ENCODE measurements around the gene DES. TPM values are rescaled to one million over a fixed set of nuclear protein-coding genes. Genes with fewer than 3 reads are reported as not detected.

The DES gene
- total and polyA plus RNA-seq, 7 donors: 8,143 to 14,820 (median 13,727) TPM

DNA sequence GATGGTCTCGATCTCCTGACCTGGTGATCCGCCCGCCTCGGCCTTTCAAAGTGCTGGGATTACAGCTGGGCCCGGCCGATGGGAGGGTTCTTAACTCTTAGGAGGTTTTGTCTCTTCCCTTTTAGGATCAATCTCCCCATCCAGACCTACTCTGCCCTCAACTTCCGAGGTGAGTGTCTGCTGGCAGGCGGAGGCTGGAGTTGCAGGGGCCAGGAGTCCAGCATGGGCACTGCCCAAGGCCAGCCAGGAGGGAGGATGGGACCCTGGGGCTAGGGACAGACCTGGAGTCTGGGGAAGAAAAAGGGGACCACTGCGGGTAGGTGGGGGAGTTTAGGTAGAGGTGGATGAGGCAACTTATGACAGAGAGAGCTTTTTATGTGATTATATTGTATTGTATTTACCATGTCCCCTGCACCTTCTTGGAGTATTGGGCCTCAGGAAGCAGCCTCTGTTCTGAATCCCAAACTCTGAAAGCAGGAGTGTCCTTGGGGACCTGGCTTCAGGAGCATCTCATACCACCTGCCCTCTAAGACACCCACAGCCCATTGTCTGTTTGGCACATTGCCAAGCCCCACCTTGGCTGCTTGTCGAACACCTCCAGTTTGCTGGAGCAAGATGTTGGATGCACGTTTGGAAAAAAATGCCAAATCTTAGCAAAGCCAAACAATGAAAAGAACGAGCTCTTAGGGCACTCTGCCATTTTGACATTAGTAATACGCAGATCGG lies 5.6 kb downstream of the DES start:
- TF ChIP-seq CTCF (IDR thresholded peaks at IDR 0.05): no peak
- no peaks in the 10 kb centered on the region for H3K27me3 ChIP-seq (ENCODE audit: insufficient read depth in 3 of 3, low read length in 2 of 3)
- ATAC-seq: no peak
- peak in 1 of 2 donors; percentile 61 for DNase-seq
- no peaks in the 10 kb centered on the region for H3K9me3 ChIP-seq
- intact Hi-C loops (cut with DNase I): no loop called here
- 29 to 50% (median 40%) methylated on average over 13 to 14 of the region's 14 CpGs for WGBS, 3 donors
- H3K36me3 ChIP-seq (ENCODE audit: insufficient read depth in 1 of 2, low read depth in 1 of 2): peaks cover 0 to 84% of the 10 kb centered on the region in 2 donors
- peak overlapping the region; percentile 99 for H3K27ac ChIP-seq
- H3K4me3 ChIP-seq: peak overlapping the region; percentile 93
- H3K4me1 ChIP-seq: no peaks in the 10 kb centered on the region

- Histone ChIP-seq H3K27me3 (ENCODE audit: insufficient read depth in 3 of 3, low read length in 2 of 3) (no peaks in the 10 kb centered on the region), H3K36me3 (ENCODE audit: insufficient read depth in 1 of 2, low read depth in 1 of 2) (peaks cover 0 to 70% of the 10 kb centered on the region in 2 donors), H3K9me3 (no peaks in the 10 kb centered on the region), H3K27ac (peak overlapping the region; percentile 99), H3K4me1 (no peaks in the 10 kb centered on the region), H3K4me3 (peak overlapping the region; percentile 9)
- ATAC-seq (no peak), DNase-seq (peak in 1 of 2 donors; percentile 49)
- intact Hi-C loops (cut with DNase I): no loop called here
- WGBS, 3 donors: 75 to 87% (median 80%) methylated on average over 8 of the region's 8 CpGs
- TF ChIP-seq CTCF (IDR thresholded peaks at IDR 0.05): no peak
Measured at GRCh38 chr2:219425238-219426067, 7.3 kb downstream of the DES start.

DNA sequence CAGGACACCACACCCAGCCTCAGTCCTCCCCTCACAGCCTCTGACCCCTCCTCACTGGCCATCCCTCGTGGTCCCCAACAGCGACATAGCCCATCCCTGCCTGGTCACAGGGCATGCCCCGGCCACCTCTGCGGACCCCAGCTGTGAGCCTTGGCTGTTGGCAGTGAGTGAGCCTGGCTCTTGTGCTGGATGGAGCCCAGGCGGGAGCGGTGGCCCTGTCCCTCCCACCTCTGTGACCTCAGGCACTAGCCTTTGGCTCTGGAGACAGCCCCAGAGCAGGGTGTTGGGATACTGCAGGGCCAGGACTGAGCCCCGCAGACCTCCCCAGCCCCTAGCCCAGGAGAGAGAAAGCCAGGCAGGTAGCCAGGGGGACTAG lies 7.9 kb downstream of the DES start:
- ATAC-seq: no peak
- 51 to 61% (median 55%) methylated on average over 7 of the region's 7 CpGs for WGBS, 3 donors
- TF ChIP-seq CTCF (IDR thresholded peaks at IDR 0.05): no peak
- peak overlapping the region; percentile 99 for H3K27ac ChIP-seq
- H3K36me3 ChIP-seq (ENCODE audit: insufficient read depth in 1 of 2, low read depth in 1 of 2): peaks cover 0 to 64% of the 10 kb centered on the region in 2 donors
- H3K4me3 ChIP-seq: no peak overlapping the region
- intact Hi-C loops (cut with DNase I): no loop called here
- peak in 1 of 2 donors; percentile 54 for DNase-seq
- H3K4me1 ChIP-seq: peaks cover 2% of the 10 kb centered on the region
- no peaks in the 10 kb centered on the region for H3K27me3 ChIP-seq (ENCODE audit: insufficient read depth in 3 of 3, low read length in 2 of 3)
- H3K9me3 ChIP-seq: no peaks in the 10 kb centered on the region

GRCh38 chr2:219426534-219427136 lies 8.5 kb downstream of the DES start:
- H3K36me3 ChIP-seq (ENCODE audit: insufficient read depth in 1 of 2, low read depth in 1 of 2): peaks cover 0 to 58% of the 10 kb centered on the region in 2 donors
- DNase-seq: peak in 1 of 2 donors; percentile 63

More at GRCh38 chr2:219426534-219427136, 8.5 kb downstream of the DES start:
- 65 to 88% (median 67%) methylated on average over 6 to 7 of the region's 7 CpGs for WGBS, 3 donors
- intact Hi-C loops (cut with DNase I): no loop called here
- peaks cover 6% of the 10 kb centered on the region for H3K4me1 ChIP-seq
- TF ChIP-seq CTCF (IDR thresholded peaks at IDR 0.05): no peak
- no peaks in the 10 kb centered on the region for H3K9me3 ChIP-seq
- no peak overlapping the region for H3K4me3 ChIP-seq
- no peak for ATAC-seq
- peak overlapping the region; percentile 99 for H3K27ac ChIP-seq
- no peaks in the 10 kb centered on the region for H3K27me3 ChIP-seq (ENCODE audit: insufficient read depth in 3 of 3, low read length in 2 of 3)
